Activated CD4-positive, CD25-positive, alpha-beta regulatory T cell (primary cell): Measurements from ENCODE around the gene PLEKHG1.
A peak's percentile ranks its signal among the peaks of the same experiment; 100 is the strongest.

Experiments
- DNase-seq, 4 experiments: peaks; one replicate each; lab custom pipeline; 2025; lab: John Stamatoyannopoulos, UW

PLEKHG1 gene

GRCh38 chr6:150589852-150590251 lies 9.8 kb upstream of the PLEKHG1 start:
- no peak for DNase-seq

- no peak for DNase-seq
Measured at GRCh38 chr6:150590446-150590845, 9.2 kb upstream of the PLEKHG1 start.

- no peak for DNase-seq
Measured at GRCh38 chr6:150592377-150592995, 7.2 kb upstream of the PLEKHG1 start.

- no peak for DNase-seq
Measured at GRCh38 chr6:150593119-150593518, 6.6 kb upstream of the PLEKHG1 start.

GRCh38 chr6:150596439-150596838 lies 3.2 kb upstream of the PLEKHG1 start:
- no peak for DNase-seq

- no peak for DNase-seq
Measured at GRCh38 chr6:150598401-150598800, 1.3 kb upstream of the PLEKHG1 start.

- DNase-seq = no peak
Measured at GRCh38 chr6:150598858-150599198, 857 bp upstream of the PLEKHG1 start.

- no peak for DNase-seq
Measured at GRCh38 chr6:150600010-150600300, 270 bp downstream of the PLEKHG1 start.

GRCh38 chr6:150600301-150601017 lies 774 bp downstream of the PLEKHG1 start:
- DNase-seq = peak; percentile 13 to 28 (median 19)

- DNase-seq = no peak
Measured at GRCh38 chr6:150601439-150601838, 1.8 kb downstream of the PLEKHG1 start.

- no peak for DNase-seq
Measured at GRCh38 chr6:150603176-150603575, 3.5 kb downstream of the PLEKHG1 start.

GRCh38 chr6:150604467-150604866 lies 4.8 kb downstream of the PLEKHG1 start:
- DNase-seq = no peak

- DNase-seq = no peak
Measured at GRCh38 chr6:150605333-150605732, 5.6 kb downstream of the PLEKHG1 start.

GRCh38 chr6:150606168-150606591 lies 6.5 kb downstream of the PLEKHG1 start:
- DNase-seq = no peak

GRCh38 chr6:150606647-150607328 lies 7.1 kb downstream of the PLEKHG1 start:
- no peak for DNase-seq

- no peak for DNase-seq
Measured at GRCh38 chr6:150607329-150607650, 7.6 kb downstream of the PLEKHG1 start.

GRCh38 chr6:150610584-150610983 lies 10.9 kb downstream of the PLEKHG1 start:
- no peak for DNase-seq

GRCh38 chr6:150613269-150613668 lies 13.6 kb downstream of the PLEKHG1 start:
- DNase-seq = no peak

- DNase-seq = no peak
Measured at GRCh38 chr6:150615967-150616366, 16.3 kb downstream of the PLEKHG1 start.

GRCh38 chr6:150616586-150616985 lies 16.9 kb downstream of the PLEKHG1 start:
- no peak for DNase-seq

GRCh38 chr6:150617062-150617461 lies 17.4 kb downstream of the PLEKHG1 start:
- DNase-seq = no peak

GRCh38 chr6:150617496-150618460 lies 18.1 kb downstream of the PLEKHG1 start:
- no peak for DNase-seq
